Esophagus muscularis mucosa (tissue), 4 donors: ENCODE results near the gene CARF.

ENCODE experiments used
- CTCF ChIP-seq, 3 experiments: fragments of 200-600 bp in 2 of 3; fragments of 450-650 bp in 1 of 3; sonication (generic) in 2 of 3; IDR thresholded peaks; one replicate each; pipeline ENCODE4 v1.5.1; 2017 to 2019; ENCODE audit warnings: antibody characterized with exemption in 3 of 3, mild to moderate bottlenecking in 2 of 3, moderate library complexity in 1 of 3
- EP300 ChIP-seq: sonication (generic); formaldehyde crosslinking; IDR thresholded peaks from one replicate; pipeline ENCODE4 v1.6.1; 2017; ENCODE audit warnings: antibody characterized with exemption
- POLR2A ChIP-seq: fragments of 450-650 bp; IDR thresholded peaks from one replicate; pipeline ENCODE4 v1.6.1; 2017; ENCODE audit warnings: antibody characterized with exemption, moderate library complexity, mild to moderate bottlenecking, low read depth
- POLR2AphosphoS5 ChIP-seq, 2 donors: sonication (generic); formaldehyde crosslinking; IDR thresholded peaks; one replicate each; pipeline ENCODE4 v1.6.1; 2017; ENCODE audit warnings: antibody characterized with exemption in 2 of 2

- TF ChIP-seq POLR2AphosphoS5 (IDR thresholded peaks at IDR 0.05) (peak; percentile 81 to 85), POLR2A (peak; percentile 25), CTCF (IDR thresholded peaks at IDR 0.05) (no peak), EP300 (no peak)
Observed at GRCh38 chr2:202911512-202912341, at the start of gene CARF, which contains the start of gene WDR12.
